GM21360 (cell line): Measurements from ENCODE around the gene EDNRB.

Source experiments
- ATAC-seq: cut with Tn5 transposase; IDR thresholded peaks from one replicate; pipeline ENCODE4 v1.9.1; 2021; ENCODE audit warnings: mild to moderate bottlenecking, moderate library complexity; ENCODE audit not compliant: unreplicated experiment

Gene EDNRB

GRCh38 chr13:77898097-77898496 lies 20.5 kb downstream of the EDNRB start:
- peak; percentile 99 for ATAC-seq

DNA sequence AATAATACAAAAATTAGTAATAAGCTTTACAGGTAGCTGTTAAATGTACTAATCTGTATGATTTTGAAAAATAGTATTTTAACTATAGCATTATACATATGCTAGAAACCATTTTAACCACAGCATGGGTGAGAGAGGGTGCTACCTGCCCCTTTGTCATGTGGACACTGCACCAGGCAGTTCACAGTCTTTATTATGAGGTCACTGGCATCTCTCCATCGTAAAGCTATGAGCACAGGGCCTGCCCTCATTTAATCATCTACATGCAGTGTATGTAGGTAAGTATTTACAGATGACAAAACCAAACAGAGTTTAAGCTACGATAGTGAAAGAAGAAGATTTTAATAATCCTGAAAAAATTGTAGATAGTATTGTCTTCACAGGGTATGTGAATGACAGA lies 21.7 kb downstream of the EDNRB start:
- ATAC-seq: no peak

- no peak for ATAC-seq
Observed at GRCh38 chr13:77896536-77896935, 22.1 kb downstream of the EDNRB start.

GRCh38 chr13:77894743-77895142 lies 23.9 kb downstream of the EDNRB start:
- no peak for ATAC-seq

GRCh38 chr13:77893066-77893465 lies 25.6 kb downstream of the EDNRB start:
- ATAC-seq: no peak

DNA sequence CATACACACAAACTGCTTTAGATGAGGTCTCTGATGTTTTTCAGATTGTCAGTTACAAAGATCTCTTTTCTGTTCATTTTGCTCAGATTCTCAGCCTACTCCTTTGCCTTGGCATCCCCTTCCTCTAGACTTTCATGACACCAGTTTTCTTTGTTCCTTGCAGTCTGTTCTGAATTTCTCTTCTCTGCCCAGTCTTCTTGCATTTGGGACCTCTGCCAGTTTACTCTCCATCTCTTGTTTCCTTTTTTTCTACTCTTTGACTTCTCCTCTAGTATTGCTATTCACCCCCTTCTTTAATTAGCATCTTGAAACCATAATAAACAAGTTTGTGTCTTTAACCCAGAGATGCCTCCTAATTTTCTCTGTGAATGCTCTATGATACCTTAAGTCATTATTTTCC lies 26.1 kb downstream of the EDNRB start:
- no peak for ATAC-seq

DNA sequence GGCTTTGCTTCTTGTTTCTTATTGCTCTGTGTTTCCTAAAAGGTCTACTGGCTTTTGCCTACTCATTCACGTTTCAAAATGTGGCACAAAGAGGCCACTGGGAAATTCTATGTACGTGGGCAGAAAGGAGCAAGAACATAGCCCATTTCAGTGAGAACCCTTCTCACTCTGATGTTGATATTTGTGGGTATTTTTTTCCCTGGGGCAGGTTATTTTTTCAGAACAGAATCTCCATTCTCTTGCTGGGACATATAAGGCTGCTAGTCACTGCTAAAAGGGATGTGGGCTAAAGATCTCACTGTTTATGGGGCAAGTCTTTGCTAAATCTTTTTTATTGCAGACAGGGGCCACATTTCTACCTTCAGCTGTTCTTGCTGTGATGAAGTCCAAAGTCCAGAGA lies 27.1 kb downstream of the EDNRB start:
- no peak for ATAC-seq

DNA sequence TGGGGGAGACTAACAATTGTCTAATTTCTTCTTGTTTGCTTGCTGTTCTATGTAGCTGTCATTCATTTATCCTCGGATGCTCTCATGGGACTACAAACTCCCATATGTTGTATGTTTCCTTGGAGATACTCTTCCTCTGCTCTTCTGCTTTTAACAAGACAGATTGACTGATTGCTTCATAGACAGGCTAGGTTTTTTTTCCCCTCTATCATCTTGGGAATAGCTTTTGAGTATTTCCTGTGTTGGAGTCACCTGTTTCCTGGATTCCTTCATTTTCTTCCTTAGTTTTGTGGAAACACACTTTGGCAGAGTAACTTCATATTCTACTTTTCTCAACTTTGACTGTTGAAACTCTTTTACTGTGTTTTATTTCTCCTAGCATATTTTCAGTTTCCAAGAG lies 27.6 kb downstream of the EDNRB start:
- no peak for ATAC-seq

DNA sequence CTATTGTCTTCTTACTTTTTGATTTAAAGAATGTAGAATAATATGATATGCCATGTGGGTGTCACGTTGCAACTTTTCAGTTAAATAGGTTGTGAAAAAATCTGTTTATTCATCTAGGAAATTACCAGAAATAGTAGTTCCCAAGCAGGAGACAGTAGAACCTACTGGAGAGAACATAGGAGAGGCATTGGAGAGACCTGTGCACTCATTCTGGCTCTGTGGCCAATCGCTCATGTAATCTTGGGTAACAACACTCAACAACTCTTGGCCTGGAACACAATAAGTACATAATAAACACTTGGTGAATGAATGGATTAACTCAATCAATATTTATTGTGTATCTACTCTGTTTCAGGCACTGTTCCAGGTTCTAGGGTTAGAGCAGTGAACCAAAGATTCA lies 35.3 kb downstream of the EDNRB start:
- ATAC-seq: no peak

DNA sequence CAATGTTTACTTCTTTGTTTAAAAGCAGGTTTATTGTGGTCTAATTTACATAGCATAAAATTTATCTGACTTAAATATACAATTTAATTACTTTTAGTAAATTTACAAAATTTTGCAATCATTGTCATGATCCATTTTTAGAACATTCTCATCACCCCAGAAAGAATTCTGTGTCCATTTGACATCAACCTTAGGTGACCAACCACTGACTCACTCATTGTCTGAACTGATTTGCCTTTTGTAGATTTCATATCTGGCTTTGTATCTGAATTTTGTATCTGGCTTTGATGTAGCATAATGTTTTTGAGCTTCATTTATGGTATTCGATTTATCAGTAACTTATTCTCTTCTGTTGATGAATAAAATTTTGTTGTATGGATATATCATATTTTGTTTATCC lies 40.4 kb downstream of the EDNRB start:
- ATAC-seq: no peak

- ATAC-seq: no peak
Observed at GRCh38 chr13:77876176-77876575, 42.5 kb downstream of the EDNRB start.

GRCh38 chr13:77874406-77874805 lies 44.2 kb downstream of the EDNRB start:
- no peak for ATAC-seq

DNA sequence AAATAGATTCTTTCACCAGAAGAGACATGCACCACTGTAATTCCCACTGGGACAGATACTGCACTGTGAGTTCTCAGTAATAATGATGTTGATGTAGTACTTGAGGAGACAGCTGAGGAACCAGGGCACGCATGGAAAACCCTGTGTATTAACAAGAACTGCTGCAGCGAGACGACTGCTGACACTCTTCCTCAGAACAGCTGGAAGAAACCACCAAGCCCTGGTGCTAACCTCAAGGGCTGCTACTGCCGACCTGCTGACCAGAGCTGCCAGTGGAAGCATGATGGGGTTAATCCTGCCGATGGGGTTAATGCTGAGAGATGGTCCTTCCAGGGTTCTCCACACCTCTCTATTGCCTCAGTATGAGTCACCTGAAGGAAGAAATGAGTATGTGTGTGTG lies 45.6 kb downstream of the EDNRB start:
- no peak for ATAC-seq

GRCh38 chr13:77871596-77871995 lies 47.0 kb downstream of the EDNRB start:
- ATAC-seq: no peak

DNA sequence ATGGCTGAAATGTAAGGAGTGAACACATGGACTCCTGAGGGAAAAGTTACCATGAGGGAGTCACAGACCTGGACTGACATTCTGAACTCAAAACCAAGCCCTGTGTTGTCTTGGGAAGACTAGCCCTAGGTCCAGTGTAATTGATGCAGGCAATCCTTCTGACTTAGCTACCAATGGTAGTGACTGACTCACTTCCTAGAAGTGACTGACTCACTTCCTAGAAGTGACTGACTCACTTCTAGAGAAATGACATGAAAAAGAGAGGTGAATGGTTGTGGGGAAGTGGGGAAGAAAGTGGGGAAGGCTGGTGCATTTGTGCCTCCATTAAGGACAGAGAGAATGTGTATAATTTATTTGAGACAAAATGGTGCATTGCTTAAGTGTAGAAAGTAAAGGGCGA lies 49.9 kb downstream of the EDNRB start:
- ATAC-seq: no peak

- ATAC-seq: no peak
Observed at GRCh38 chr13:77866971-77867370, 51.7 kb downstream of the EDNRB start.

DNA sequence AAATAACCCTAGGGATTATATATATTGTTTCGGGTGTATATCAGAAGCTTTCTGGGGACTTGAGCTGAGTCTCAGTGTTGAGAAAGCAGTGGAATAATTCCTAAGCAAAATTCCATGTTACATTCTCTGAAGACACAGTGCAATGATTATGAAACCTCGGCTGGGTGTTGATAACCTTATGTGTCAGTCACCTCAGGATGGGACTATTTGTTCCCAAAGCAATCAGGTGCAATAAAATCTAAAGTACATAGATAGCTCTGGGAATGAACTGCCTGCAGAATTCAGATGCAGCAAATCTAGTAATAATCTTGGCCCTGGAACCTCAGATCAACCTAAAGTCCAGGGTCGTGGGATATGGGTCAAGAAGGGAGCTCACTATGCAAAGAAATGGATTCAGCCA lies 53.0 kb downstream of the EDNRB start:
- ATAC-seq: no peak

GRCh38 chr13:77863144-77863543 lies 55.5 kb downstream of the EDNRB start:
- ATAC-seq: no peak

GRCh38 chr13:77861741-77862140 lies 56.9 kb downstream of the EDNRB start:
- ATAC-seq: no peak

GRCh38 chr13:77860507-77860981 lies 58.1 kb downstream of the EDNRB start:
- no peak for ATAC-seq

- ATAC-seq: no peak
Observed at GRCh38 chr13:77859450-77859849, 59.2 kb downstream of the EDNRB start.

GRCh38 chr13:77857531-77858209 lies 61.0 kb downstream of the EDNRB start:
- no peak for ATAC-seq

- no peak for ATAC-seq
Observed at GRCh38 chr13:77853703-77854102, 64.9 kb downstream of the EDNRB start.
